Parathyroid adenoma (tissue), 2 donors: ENCODE data around the gene DDAH1.

Source experiments
- H2AFZ ChIP-seq: fragments of 300-600 bp; sonication (generic); one replicate; pipeline ENCODE4 v1.7.0; 2017; ENCODE audit warnings: antibody characterized with exemption, mild to moderate bottlenecking
- H3K27ac ChIP-seq: fragments of 300-600 bp; sonication (generic); one replicate; pipeline ENCODE4 v1.7.0; 2017
- H3K27me3 ChIP-seq: fragments of 300-600 bp; sonication (generic); one replicate; pipeline ENCODE4 v1.7.0; 2017; ENCODE audit warnings: low read length; ENCODE audit not compliant: control insufficient read depth, insufficient read depth
- H3K36me3 ChIP-seq: fragments of 300-600 bp; sonication (generic); one replicate; pipeline ENCODE4 v1.7.0; 2017; ENCODE audit warnings: low read length; ENCODE audit not compliant: control insufficient read depth, insufficient read depth
- H3K4me1 ChIP-seq: fragments of 300-600 bp; sonication (generic); one replicate; pipeline ENCODE4 v1.7.0; 2017; ENCODE audit warnings: control low read depth
- H3K4me2 ChIP-seq: fragments of 300-600 bp; sonication (generic); one replicate; pipeline ENCODE4 v1.7.0; 2017; ENCODE audit warnings: low read length
- H3K4me3 ChIP-seq: fragments of 300-600 bp; sonication (generic); one replicate; pipeline ENCODE4 v1.7.0; 2017; ENCODE audit warnings: low read depth, low read length
- H3K79me2 ChIP-seq: fragments of 300-600 bp; sonication (generic); one replicate; pipeline ENCODE4 v1.7.0; 2017; ENCODE audit warnings: control low read depth
- H3K9ac ChIP-seq: fragments of 300-600 bp; sonication (generic); one replicate; pipeline ENCODE4 v1.7.0; 2017; ENCODE audit warnings: mild to moderate bottlenecking
- H3K9me3 ChIP-seq: fragments of 300-600 bp; sonication (generic); one replicate; pipeline ENCODE4 v1.7.0; 2017; ENCODE audit warnings: low read length; ENCODE audit not compliant: control insufficient read depth
- CTCF ChIP-seq: fragments of 300-600 bp; sonication (generic); IDR thresholded peaks from one replicate; pipeline ENCODE4 v1.7.0; 2017; ENCODE audit warnings: antibody characterized with exemption, mild to moderate bottlenecking
- donor health status: primary hyperparathyroidism.

Gene DDAH1

DNA sequence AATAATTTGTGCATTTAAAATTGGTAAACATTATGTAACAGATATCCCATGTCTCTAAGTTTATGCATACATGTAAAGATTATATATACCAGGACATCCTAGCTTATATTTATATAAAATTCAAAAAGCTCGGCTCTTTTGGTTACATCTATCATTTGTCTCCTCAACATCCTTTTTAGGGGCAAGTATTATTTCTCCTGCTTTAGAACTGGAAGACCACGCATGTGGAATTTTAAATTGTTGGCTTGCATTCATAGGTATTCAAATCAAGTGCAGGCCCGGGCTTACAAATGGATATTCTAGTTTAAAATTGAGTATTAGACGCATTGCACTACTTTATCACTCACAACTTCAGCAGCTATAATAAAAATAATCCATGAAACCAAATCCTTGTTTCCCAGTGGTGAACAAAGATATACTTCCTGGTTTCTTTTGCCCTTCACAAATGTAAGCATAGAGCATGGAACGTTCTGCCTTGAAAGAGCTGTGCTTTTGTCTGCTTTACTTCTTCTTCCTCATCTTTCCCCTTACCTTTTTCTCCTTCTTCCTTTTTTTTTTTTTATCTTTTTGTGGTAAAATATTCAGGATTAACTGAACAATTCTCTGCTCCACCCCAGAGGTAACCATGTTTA is 57.1 kb downstream of the DDAH1 start:
- TF ChIP-seq CTCF = no peak
- H3K79me2 ChIP-seq = no peaks in the 10 kb centered on the region
- H2AFZ ChIP-seq = no peak overlapping the region
- H3K36me3 ChIP-seq = no peaks in the 10 kb centered on the region
- no peak overlapping the region for H3K4me3 ChIP-seq
- H3K4me1 ChIP-seq = no peaks in the 10 kb centered on the region
- H3K4me2 ChIP-seq = no peak overlapping the region
- H3K27ac ChIP-seq = no peak overlapping the region
- H3K9me3 ChIP-seq = no peaks in the 10 kb centered on the region
- H3K27me3 ChIP-seq = no peaks in the 10 kb centered on the region
- H3K9ac ChIP-seq = no peak overlapping the region

GRCh38 chr1:85406887-85407533 is 57.9 kb downstream of the DDAH1 start:
- no peak overlapping the region for H3K4me3 ChIP-seq
- H3K27me3 ChIP-seq = no peaks in the 10 kb centered on the region
- no peaks in the 10 kb centered on the region for H3K79me2 ChIP-seq
- no peak overlapping the region for H2AFZ ChIP-seq
- H3K36me3 ChIP-seq = no peaks in the 10 kb centered on the region
- H3K4me2 ChIP-seq = no peak overlapping the region
- H3K9ac ChIP-seq = no peak overlapping the region
- H3K4me1 ChIP-seq = no peaks in the 10 kb centered on the region
- TF ChIP-seq CTCF = no peak
- H3K9me3 ChIP-seq = no peaks in the 10 kb centered on the region
- H3K27ac ChIP-seq = peak overlapping the region; percentile 40

- no peak overlapping the region for H3K4me2 ChIP-seq
- no peaks in the 10 kb centered on the region for H3K9me3 ChIP-seq
- no peaks in the 10 kb centered on the region for H3K79me2 ChIP-seq
- H3K36me3 ChIP-seq = no peaks in the 10 kb centered on the region
- no peak for TF ChIP-seq CTCF
- no peak overlapping the region for H2AFZ ChIP-seq
- no peak overlapping the region for H3K27ac ChIP-seq
- H3K4me3 ChIP-seq = no peak overlapping the region
- H3K9ac ChIP-seq = no peak overlapping the region
- H3K4me1 ChIP-seq = no peaks in the 10 kb centered on the region
- no peaks in the 10 kb centered on the region for H3K27me3 ChIP-seq
Measured at GRCh38 chr1:85406081-85406480, 58.9 kb downstream of the DDAH1 start.

GRCh38 chr1:85404408-85404807 is 60.6 kb downstream of the DDAH1 start:
- no peak overlapping the region for H3K4me2 ChIP-seq
- no peak overlapping the region for H3K4me3 ChIP-seq
- H3K27me3 ChIP-seq = no peaks in the 10 kb centered on the region
- no peaks in the 10 kb centered on the region for H3K79me2 ChIP-seq
- H3K36me3 ChIP-seq = no peaks in the 10 kb centered on the region
- no peaks in the 10 kb centered on the region for H3K9me3 ChIP-seq
- no peaks in the 10 kb centered on the region for H3K4me1 ChIP-seq
- no peak for TF ChIP-seq CTCF
- H3K9ac ChIP-seq = no peak overlapping the region
- no peak overlapping the region for H3K27ac ChIP-seq
- no peak overlapping the region for H2AFZ ChIP-seq
